COLO668 (cell line): ENCODE data around the gene ATP2C1.
"Not testable (repeated sequence)": the region's sequence is repeated elsewhere in the genome, so short reads cannot be mapped to it uniquely, and the experiment has no call there.

Experiments used
- DNase-seq: peaks from one replicate; lab custom pipeline; 2025; ENCODE audit not compliant: unreplicated experiment; lab: John Stamatoyannopoulos, UW

The ATP2C1 gene

GRCh38 chr3:130893376-130894129, at the start of gene ATP2C1:
Gene ATP2C1, plus strand, starts transcription at chr3:130894084. Its CDS starts 686 bp downstream, at chr3:130894770.
- peak; percentile 95 for DNase-seq

GRCh38 chr3:130844462-130844861, 49.4 kb upstream of the ATP2C1 start:
- DNase-seq = no peak

GRCh38 chr3:130846181-130846580, 47.7 kb upstream of the ATP2C1 start:
- DNase-seq = no peak

GRCh38 chr3:130849091-130849552, 44.8 kb upstream of the ATP2C1 start:
- peak; percentile 39 for DNase-seq

GRCh38 chr3:130850044-130850797, 43.7 kb upstream of the ATP2C1 start:
- no peak for DNase-seq

GRCh38 chr3:130850843-130851242, 43.0 kb upstream of the ATP2C1 start:
- DNase-seq = no peak

GRCh38 chr3:130851277-130851676, 42.6 kb upstream of the ATP2C1 start:
- no peak for DNase-seq

GRCh38 chr3:130853581-130853980, 40.3 kb upstream of the ATP2C1 start:
- no peak for DNase-seq

GRCh38 chr3:130854208-130854864, 39.5 kb upstream of the ATP2C1 start:
- no peak for DNase-seq

GRCh38 chr3:130857336-130858026, 36.4 kb upstream of the ATP2C1 start:
- DNase-seq = no peak

- DNase-seq = not testable (repeated sequence)
Observed at GRCh38 chr3:130862130-130862529, 31.8 kb upstream of the ATP2C1 start.

GRCh38 chr3:130865489-130865888, 28.4 kb upstream of the ATP2C1 start:
- DNase-seq = no peak

- DNase-seq = no peak
Observed at GRCh38 chr3:130866327-130866726, 27.6 kb upstream of the ATP2C1 start.

GRCh38 chr3:130870423-130870822, 23.5 kb upstream of the ATP2C1 start:
- no peak for DNase-seq

- DNase-seq = no peak
Observed at GRCh38 chr3:130876594-130876993, 17.3 kb upstream of the ATP2C1 start.

GRCh38 chr3:130878464-130878863, 15.4 kb upstream of the ATP2C1 start:
- DNase-seq = no peak

GRCh38 chr3:130889416-130889946, 4.4 kb upstream of the ATP2C1 start:
- DNase-seq = no peak

- DNase-seq = peak; percentile 47
Observed at GRCh38 chr3:130892759-130893375, 1.0 kb upstream of the ATP2C1 start.

- peak; percentile 37 for DNase-seq
Observed at GRCh38 chr3:130894130-130894985, 474 bp downstream of the ATP2C1 start.

GRCh38 chr3:130894986-130895280, 1.0 kb downstream of the ATP2C1 start:
- no peak for DNase-seq
